ENCODE measurements around the gene PHACTR1. TPM values are rescaled to one million over a fixed set of nuclear protein-coding genes. Genes with fewer than 3 reads are reported as not detected.

The PHACTR1 gene
- total RNA-seq, 1 donor from 2014 or later = 2.5 TPM

DNA sequence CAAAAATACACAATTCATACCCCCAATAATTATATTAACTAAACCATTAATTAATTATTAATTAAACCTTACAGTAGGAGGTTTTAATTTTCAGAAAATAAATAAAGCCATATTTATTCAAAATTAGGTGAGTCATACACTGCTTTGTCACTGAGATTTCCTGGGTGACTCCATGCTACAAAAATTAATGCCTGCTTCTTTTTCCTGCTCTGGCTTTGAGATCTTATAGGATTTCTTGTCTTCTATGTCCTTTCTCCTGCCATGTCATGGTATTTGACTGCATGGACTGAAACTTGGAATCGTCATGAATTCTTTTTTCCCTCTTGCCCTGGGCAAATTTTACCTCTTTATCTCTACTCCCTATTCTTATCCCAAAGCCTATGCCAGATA lies 133.2 kb downstream of the PHACTR1 start:
- no peak for DNase-seq

DNA sequence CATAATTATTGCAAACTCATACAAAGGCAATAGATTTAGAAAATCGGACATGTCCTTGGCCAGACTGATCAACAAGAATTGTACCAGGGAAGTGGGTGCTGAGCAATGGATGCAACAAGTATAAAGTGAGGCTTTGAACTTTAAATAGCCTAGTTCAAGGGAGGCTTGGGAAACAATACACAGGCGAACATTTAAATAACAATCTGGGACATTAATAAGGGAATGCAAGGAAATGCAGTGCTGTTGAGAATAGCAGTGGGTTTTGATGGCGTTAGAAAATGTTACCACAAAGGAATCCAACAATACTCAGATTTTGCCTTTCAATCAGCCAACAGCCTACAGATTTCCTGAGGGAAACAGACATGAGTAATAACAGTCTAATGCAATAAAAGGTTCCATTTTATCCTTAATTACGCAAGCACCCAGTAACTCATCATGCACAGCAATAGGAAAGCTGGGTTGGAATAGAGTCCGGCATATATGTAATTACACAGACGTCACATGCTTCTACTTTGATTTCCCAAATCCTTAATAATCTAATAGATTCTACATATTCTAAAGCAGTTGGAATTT lies 134.6 kb downstream of the PHACTR1 start:
- DNase-seq = no peak

DNA sequence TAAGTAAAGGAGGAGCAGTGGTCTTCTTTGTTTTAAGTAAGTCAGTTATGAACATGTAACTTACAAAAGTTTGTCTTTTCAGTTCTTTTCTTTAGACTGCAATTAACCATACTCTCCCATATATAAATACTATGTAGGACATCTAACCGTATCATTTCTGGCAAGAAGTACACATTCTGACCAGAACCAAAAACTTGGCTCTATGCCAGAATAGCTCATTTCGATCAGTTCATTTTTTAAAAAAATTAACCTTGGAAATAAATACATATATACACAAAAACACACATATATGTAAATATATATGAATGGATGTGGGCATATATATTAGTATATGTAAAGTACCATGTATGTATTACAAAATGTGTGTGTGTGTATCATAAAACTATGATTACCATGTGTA lies 145.0 kb downstream of the PHACTR1 start:
- no peak for DNase-seq

DNA sequence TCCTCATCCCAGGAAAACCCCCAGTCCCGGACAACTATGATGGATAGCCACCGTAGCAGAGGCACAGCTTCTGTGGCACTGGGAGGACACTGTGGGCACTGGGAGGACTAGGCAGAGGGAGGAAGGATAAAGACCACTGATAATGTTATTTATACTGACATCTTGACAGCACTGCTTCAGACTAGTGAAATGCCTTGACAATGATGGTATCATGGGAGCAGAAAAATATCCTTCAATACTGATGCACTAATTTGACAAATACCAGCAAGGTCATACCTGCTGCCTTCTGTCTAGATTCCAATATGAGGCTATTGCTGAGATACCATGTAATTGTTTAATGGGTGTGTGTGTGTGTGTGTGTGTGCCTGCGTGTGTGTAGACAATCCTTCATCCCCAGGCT lies 148.6 kb downstream of the PHACTR1 start:
- no peak for DNase-seq

DNA sequence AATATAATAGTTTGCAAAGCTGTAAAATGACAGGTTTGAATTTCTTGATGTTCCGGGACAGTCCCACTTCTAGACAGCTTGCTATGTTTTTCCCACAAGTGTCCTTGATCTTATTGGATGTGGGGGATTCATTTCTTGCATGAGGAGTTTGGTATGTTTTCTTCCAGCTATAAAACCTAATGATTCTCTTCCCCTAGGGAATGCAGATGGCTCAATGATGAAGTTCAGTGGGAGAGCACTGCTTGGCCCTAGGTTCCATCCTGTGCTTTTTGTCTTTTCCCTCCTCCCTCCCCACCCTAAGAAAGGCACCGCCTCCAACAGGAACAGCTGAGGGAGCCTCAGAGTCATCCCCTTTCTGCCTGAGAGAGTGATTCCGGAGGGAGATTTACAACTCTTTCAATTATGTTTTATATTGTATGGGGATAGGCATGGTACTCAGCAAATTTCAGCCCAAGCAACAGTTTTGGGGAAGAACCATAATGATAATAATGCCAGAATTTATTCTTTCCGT lies 149.2 kb downstream of the PHACTR1 start:
- no peak for DNase-seq

DNA sequence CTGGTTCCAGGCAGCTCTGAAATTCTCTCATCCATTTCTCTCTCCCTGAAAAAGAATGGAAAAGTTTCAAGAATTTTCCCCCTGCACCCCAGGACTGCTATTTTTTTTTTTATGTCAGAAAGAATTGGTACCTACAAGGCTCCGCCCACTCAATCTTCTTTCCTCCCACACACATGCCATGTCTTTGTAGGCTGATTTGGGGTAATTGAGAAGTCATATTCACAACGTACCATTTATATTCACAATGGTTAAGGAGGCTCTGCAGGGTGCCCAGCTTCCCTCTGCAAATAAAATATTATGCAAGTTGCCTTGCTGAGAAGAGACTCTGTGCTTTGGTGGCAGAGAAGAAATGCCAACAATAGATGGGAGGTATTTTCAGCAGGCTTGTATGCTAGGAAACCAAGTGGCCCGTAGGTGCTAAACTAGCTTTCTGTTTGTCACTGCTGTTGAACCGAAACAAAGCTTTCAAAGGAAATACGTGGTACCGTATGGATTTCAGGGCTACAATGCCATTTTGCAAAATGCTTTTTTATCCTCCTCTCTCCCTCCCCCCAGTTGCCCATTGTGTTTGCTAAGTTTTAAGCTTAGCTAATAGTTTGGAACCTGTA lies 150.0 kb downstream of the PHACTR1 start:
- DNase-seq = no peak

DNA sequence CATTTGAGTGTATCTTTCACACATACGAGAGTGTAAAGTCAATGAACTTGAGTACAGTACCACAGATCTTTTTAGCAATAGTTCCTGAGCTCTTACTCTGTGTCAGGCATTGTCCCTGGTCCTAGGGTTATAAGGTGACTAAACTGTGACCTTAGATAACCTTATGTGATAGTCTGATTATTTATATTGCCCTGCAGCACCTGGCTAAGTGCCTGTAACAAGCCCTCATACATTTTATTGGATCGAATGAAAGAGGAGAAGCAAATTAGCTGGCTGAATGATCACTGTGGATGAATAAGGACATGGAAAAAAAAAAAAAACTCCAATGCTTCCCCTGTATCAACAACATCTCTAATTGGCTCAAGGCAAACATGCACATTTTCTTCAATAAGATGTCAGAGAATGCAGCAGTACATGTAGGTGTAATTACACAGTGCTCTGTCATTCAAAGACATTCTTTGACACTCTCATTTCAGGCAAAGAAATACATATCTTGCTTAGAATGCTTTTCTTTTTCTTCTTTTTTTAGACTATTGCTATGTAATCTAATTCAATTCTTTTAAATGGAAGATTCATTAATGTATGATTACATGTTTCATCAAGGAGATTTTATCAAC lies 153.4 kb downstream of the PHACTR1 start:
- no peak for DNase-seq

DNA sequence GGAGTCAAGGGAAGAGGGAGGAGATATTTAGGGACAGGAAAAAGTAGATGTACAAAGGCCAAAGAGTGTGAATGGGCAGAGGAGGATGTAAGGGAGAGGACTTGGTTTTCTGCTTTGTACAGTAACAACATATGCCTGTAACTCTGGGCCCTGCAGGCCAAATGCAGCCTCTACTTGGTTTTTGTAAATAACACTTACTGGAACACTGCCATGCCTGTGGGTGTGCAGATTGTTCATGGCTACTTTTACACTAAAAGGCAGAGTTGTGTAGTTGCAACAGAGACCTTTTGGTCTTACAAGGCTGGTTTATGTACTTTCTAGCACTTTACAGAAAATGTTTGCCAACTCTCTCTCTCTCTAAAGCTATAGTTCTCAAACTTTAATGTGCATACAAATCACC lies 157.1 kb downstream of the PHACTR1 start:
- DNase-seq = no peak

DNA sequence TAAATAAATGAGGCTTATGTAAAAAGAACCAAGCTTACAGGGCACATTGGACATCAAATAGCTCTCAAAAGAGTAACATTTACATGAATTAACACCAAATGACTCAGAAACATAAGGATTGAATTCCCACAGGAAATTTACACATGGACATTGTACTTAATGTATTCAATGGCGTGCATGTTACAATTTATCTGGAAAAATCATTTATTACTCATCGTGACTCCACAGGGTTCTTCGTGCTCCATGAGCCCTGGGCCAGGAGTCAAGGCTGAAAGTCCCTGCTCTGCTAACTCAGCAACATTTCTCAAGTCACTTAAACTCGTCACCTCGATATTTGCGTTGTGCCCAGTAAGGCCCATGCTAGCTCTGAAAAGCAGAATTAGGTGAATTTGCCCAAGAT lies 158.5 kb downstream of the PHACTR1 start:
- DNase-seq = no peak

DNA sequence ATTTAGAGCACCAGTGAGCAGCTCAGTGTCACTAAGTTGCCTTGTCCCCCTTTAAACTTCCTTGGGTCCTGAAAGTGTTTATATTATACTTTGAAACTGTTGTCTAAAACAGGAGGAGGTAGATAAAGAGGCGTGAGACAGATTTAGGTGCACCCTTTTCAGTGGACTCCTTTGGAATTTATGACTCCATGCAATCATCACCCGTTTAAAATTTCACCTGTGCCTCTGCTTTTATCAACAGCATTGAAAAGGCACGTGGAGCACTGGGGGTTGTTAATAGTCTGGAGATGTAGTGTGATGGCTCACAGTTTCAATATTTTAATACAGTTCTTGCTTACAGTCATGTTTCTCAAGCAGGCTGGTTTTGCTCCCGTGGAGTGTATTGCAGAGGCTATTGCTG lies 162.2 kb downstream of the PHACTR1 start:
- DNase-seq = no peak

DNA sequence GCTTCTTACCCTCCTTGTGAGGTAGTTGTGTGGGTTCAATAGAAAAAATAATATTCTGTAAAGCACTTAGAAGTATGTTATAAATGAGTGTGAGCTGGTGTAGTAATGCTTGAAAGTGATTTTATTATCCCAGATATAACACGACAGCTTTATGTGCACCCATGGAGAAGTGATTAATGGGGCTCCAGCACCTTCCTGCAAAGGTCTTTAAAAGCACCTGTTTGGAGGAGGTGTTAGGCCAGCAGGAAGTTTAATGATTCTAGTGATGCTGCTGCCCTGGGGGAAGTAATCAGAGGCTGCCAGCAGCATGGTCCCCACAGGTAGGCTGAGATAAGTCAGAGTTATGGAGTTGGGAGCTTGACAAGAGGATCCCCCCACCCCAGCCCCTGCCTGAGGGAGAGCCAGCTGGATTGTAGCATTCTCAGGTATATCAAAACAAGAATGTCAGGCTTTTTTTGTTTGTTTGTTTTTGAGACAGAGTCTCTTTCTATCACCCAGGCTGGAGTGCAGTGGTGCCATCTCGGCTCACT lies 166.3 kb downstream of the PHACTR1 start:
- no peak for DNase-seq

DNA sequence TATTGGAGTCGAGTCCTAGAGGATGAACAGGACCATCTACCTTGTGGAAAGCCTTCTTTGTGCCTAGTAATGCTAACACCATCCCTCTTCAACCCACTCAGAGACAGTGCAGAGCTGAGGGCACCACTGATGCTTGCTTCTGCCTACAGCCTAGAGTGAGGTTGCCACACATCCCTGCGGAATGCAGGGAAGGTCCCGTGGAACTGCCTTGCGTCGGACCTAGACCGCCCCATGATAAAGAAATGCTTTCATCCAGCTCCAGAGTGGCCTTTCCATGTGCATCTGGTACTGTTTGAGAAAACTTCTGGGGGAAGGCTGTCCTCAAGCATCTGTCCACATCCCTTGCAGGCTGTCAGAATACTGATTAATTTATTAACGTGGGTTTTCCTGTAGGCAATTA lies 168.4 kb downstream of the PHACTR1 start:
- no peak for DNase-seq

DNA sequence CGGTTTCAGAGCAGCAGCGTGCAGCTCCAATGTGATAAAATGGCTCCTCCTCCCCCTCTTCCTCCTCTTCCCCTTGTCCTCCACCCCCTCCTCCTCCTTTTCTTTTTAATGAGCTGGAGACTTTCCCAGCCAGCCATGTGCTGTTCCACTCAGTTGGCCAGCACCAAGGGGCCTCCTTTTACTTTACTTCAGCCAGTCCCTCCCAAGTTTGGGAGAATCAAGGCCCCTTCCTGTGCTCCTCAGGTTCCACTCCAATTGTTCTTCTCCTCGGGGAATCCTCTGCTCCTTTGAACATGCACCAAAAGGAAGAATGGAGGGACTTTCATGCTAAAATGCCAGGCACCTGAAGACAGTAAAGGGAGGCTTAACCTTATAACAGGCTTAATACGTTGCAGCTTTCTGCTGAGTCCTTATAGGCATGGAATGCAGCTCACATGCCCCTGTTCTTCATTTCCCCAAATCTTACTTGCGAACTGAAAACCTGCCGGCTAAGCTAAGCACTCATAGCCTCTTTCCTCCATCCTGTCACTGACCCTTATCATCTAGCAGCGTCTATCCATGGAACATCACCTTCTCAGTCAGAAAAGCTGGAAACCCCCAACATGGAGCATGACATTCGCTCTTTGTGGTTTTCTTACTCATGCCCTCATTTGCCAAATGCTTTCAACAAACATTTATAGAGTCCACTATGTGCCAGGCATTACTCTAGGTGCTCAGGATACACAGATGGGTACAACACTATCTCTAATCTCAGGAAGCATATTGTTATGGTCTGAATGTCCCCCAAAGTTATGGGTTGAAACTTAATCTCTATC lies 170.6 kb downstream of the PHACTR1 start:
- DNase-seq = peak; percentile 65

DNA sequence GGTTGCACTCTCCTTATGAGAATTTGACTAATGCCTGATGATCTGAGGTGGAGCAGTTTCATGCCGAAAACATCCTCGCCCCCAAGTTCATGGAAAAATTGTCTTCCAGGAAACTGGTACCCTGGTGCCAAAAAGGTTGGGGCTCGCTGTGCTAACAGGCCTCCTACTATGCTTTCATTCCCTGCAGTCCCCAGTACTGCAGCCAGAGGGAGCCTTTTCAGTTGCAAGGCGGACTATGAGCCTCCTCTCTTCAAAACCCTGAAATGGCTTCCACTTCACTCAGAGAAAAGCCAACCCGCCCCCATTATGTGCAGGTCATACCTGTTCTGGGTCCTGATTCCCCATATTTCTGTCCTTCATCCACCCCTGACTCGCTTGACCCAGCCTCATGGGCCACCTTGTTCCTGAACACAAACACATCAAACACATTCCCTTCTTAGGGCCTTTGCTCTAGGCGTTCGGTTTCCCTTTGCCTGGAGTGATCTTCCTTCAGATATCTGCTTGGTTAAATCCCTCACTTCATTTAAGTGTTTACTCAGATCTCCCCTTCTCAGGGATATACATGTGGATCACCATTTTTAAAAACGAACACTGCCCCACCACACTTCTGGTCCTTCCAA lies 173.7 kb downstream of the PHACTR1 start:
- DNase-seq = no peak

DNA sequence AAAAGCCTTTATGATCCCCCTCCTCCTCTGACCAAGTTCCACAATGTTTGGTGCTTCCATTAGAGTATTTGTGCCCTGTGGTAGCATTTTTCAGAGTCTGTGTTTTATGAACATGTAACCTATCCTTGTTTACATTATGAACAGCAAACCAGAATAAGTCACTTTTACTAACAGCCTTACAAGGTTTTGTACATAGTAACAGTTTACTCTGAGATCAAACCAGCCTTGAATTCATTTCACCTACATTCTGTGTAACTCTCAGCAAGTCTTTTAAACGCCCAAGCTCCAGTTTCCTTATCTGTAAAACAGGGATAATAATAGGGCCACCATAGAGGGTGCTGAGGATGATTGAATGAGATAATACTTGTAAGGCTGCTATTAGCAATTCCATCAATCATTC lies 175.0 kb downstream of the PHACTR1 start:
- no peak for DNase-seq

DNA sequence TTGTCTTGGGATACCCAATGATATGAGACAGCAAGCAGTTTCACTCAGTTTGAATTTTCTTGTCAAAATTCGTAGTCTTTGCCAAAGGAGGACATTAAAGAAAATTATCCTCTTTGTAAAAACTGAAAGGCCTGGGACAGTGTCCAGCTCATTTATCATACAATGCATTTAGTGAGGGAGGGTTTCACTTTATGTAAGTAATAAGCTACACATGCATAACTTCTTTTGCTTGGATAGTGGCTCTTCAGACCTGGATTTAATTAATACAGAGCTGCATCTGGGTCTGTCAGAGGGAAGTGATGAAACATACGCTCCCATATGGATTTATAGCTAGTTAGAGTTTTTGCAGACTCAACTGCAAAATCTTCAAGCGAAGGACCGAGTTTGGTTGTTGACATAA lies 175.6 kb downstream of the PHACTR1 start:
- peak; percentile 65 for DNase-seq

DNA sequence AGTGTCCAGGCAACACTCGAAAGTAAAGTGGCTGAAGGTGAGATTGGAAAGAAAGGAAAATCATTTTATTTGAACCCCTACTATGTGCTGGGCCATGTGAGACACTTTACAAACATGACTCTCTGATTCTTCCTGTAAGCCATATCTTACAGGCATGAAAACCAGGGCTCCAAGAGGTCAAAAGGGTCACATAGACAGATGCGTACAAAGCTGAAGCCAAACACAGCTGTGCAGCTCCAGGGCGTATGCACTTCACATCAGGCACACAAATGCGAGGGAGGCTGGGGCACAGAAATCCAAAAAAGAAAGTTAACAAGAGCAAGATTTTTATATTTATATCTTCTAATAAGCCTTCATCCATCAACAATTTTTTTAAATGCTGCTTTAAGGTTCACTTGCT lies 176.5 kb downstream of the PHACTR1 start:
- no peak for DNase-seq

DNA sequence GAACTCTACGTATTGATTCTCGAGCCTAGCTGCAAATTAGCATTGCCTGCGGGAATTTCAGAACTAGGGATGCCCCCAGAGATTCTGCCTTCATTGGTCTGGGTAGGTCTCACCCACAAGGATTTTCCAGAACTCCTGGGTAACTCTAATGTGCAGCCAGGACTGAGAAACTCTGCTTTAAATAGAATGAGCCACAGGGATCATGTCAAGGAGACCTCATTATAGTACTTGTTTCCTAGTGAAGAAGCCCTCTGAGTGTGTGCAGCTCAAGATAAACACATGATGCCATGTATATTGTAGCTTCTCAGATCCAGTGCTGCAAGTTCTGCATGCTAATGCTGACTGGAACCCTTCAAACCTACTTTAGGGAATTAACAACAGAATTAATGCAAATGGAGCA lies 179.2 kb downstream of the PHACTR1 start:
- no peak for DNase-seq

DNA sequence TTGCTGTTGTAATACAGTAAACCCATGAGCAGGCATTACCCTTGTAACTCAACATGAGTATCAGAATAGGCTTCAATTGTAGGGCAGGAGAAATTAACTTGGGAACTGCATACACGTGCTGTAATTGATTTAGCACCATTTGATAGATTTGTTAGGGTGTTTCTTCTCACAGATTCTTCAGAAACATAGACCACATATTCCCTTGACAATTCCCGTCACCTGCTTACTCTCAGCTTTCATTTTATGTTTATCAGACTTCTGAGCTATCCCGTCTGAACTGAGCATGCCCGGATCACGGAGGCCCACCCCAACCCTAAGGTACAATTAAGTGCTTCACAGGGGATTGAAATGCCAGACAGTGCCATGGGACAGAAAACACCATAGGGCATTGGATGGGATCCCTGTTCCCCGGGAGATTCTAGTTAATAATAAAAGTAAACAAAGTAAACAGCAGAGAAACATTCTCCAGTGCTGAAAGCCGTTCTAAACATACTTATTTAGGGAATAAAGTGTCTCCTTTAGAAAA lies 179.7 kb downstream of the PHACTR1 start:
- DNase-seq = no peak

DNA sequence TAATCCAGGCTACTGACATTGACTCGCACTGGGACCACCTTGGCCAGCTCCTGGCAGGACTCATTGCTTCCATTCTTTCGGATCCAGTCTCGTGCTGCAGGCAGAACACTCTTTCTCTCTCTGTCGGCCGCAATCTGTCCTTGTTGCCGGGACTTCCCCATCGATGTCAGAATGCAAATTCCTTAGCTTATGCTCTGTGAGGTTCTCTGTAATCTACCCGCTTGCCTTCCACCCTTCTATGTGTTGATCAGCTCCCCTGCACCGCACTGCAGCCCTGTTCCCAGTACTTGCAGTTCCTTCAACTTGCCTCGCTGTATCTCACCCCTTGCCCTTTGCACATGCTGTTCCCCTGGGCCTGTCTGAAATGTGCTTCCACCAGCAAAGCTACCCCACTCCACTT lies 182.0 kb downstream of the PHACTR1 start:
- DNase-seq = no peak

DNA sequence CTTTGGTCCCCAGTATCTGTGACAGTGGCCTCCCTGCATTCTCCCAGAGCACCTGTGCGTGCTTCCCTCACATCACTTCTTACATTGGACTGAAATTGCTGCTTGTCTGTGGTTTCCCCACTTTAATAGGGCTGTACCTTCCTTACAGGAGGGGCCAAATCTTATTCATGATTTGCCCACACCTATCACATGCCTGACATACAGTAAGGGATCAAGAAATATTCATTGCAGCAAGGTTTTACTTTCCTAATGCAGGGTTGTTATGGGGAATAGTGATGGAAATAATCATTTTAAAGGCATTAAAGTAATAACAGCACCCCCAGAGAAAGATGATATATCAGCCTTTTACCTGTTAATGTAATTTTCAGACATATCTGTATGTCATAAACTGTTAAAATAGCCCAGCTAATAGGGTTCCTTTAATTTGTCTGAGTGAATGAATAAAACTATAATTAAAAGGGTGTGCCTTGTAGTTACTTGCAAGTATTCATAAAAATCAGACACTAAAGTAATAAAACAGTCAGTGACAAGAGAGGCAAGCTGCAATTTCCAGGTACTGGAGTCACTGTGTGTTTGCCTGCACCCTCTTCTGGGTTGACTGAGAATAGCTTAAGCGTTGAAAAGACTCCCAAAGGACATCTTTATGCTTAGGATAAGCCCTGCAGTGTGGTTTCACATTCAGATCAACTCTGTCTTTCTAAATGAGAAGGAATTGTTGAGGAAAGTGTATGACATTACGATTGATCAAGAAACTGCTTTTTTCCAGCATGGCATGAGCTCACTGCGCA lies 182.7 kb downstream of the PHACTR1 start:
- no peak for DNase-seq

All from tongue (tissue), 2 donors.